Urinary bladder (tissue), 4 donors: ENCODE data around the gene TRIM23. TPM values are rescaled to one million over a fixed set of nuclear protein-coding genes. Genes with fewer than 3 reads are reported as not detected.

Experiments
- DNase-seq: peaks from one replicate; pipeline ENCODE4 v3.0.0-alpha.2; 2015; ENCODE audit errors: extremely low spot score
- H3K27ac ChIP-seq: one replicate; pipeline ENCODE4 v1.5.1; 2013; ENCODE audit warnings: low read depth, mild to moderate bottlenecking, moderate library complexity
- H3K36me3 ChIP-seq: one replicate; pipeline ENCODE4 v1.6.1; 2013; ENCODE audit warnings: mild to moderate bottlenecking, moderate library complexity; ENCODE audit not compliant: insufficient read depth
- H3K4me1 ChIP-seq: one replicate; pipeline ENCODE4 v1.6.1; 2013; ENCODE audit warnings: mild to moderate bottlenecking, moderate library complexity; ENCODE audit not compliant: insufficient read depth
- H3K4me3 ChIP-seq: one replicate; pipeline ENCODE4 v1.5.1; 2013; ENCODE audit warnings: low read depth, low read length
- WGBS: extraction: QIAGEN DNeasy Blood & Tissue Kit; methylation state at CpG from one replicate; pipeline ENCODE4 v1.1.7; 2013; 5-methylcytosine and 5-hydroxymethylcytosine counted together
- polyA plus RNA-seq: library from polyadenylated mRNA; stranded (reverse); fragments of 200-250 nt; gene quantifications from one replicate; pipeline ENCODE4 v1.2.3, GENCODE V29; 2013
- small RNA-seq: library from RNA; depleted of rRNA; stranded (forward); fragments of <200 nt; gene quantifications from one replicate; pipeline ENCODE3, GENCODE V24; 2014
- total RNA-seq: library from RNA; depleted of rRNA; stranded (reverse); fragments of >200 nt; gene quantifications from one replicate; pipeline ENCODE4 v1.2.3, GENCODE V29; 2014
- donor health status: healthy with polysubstance abuse.
- donor health status: healthy.

TRIM23 gene
- total and polyA plus RNA-seq, 2 donors = 10.8 to 43.7 TPM

DNA sequence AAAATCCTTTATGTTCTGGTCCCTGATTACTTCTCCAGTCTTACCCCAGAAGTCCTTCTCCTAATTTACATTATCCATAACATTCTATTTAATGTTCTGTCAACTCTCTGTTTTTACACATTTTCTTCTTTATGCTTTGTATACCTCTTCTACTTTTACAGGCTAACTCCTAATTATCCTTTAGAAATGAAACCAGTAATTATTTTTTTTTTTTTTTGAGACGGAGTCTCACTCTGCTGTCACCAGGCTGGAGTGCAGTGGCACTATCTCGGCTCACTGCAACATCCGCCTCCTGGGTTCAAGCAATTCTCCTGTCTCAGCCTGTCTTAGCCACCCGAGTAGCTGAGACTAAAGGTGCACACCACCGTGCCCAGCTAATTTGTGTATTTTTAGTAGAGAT lies 70.2 kb downstream of the TRIM23 start:
- WGBS = 87% methylated on average over 5 of the region's 5 CpGs
- no peak overlapping the region for H3K27ac ChIP-seq
- DNase-seq = no peak
- H3K36me3 ChIP-seq = no peaks in the 10 kb centered on the region
- H3K4me3 ChIP-seq = no peak overlapping the region
- H3K4me1 ChIP-seq = no peaks in the 10 kb centered on the region

DNA sequence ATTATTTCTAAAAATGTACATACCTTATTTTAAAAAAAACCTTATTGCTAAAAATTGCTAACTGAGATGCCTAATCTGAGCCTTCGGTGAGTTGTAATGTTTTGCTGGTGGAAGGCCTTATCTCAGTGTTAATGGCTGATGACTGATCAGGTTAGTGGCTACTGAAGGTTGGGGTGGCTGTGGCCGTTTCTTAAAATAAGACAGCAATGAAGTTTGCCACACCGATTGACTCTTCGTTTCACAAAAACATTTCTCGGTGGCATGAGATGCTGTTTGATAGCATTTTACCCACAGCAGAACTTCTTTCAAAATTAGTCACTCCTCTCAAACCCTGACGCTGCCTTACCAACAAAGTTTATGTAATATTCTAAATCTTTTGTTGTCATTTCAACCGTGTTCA lies 75.9 kb downstream of the TRIM23 start:
- WGBS = 91% methylated on average over 7 of the region's 7 CpGs
- H3K27ac ChIP-seq = no peak overlapping the region
- DNase-seq = no peak

DNA sequence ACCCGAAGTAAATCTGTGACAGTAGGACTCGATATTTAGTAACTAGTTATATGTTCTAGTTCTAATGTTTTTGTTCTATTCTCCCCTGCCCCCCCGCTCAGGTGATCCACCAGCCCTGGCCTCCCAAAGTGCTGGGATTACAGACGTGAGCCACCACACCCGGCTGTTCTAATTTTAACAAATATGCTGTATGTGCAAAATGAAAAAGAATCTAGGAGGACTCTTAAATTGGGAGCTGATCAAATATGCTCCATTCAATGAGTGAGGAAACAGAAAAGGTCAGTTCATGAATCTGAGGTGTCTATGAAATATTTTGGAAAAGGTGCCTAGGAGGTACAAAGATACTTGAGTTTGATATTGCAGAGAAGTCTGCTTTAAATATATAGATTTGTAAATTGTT lies 78.0 kb downstream of the TRIM23 start:
- H3K4me3 ChIP-seq = no peak overlapping the region
- no peak for DNase-seq
- WGBS = 90% methylated on average over 5 of the region's 5 CpGs
- no peak overlapping the region for H3K27ac ChIP-seq
- H3K4me1 ChIP-seq = no peaks in the 10 kb centered on the region
- H3K36me3 ChIP-seq = no peaks in the 10 kb centered on the region

More for the DNA sequence above, 75.9 kb downstream of the TRIM23 start:
- H3K4me1 ChIP-seq = no peaks in the 10 kb centered on the region
- no peaks in the 10 kb centered on the region for H3K36me3 ChIP-seq
- no peak overlapping the region for H3K4me3 ChIP-seq

DNA sequence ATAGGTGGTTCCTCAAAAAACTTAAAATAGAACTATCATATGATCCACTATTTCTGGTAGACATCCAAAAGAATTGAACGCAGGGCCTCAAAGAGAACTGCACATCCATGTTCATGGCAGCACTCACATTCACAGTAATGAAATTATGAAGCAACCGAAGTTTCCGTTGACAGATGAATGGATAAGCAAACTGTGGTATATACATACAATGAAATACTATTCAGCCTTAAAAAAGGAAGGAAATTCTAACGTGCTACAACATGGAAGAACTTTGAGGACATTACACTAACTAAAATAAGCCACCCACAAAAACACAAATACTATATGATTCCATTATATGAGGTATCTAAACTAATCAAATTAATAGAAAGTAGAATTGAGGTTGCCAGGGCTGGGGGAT lies 79.7 kb downstream of the TRIM23 start:
- 98% methylated on average over 4 of the region's 4 CpGs for WGBS
- DNase-seq = no peak
- Histone ChIP-seq H3K4me3 (no peak overlapping the region), H3K27ac (no peak overlapping the region), H3K36me3 (no peaks in the 10 kb centered on the region), H3K4me1 (no peaks in the 10 kb centered on the region)

DNA sequence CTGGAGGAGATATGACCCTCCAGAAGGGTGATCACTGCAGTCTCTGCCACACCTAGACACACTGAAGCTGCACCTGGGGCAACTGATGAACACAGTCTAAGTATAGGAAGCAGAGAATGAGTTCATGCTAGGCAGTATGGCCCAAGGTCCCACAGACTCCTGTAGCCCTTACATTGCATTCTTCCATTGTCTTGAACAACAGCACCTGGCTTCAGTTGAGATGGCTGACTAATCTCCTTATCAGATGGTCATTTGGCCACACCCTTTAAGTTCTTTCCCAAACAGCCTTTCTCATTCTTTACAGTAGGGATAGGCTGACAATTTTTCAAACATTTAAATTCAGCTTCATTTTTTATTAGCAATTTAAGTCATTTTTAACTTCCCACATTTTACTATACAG lies 84.3 kb downstream of the TRIM23 start:
- DNase-seq = no peak

More for the DNA sequence above, 84.3 kb downstream of the TRIM23 start:
- Histone ChIP-seq H3K4me3 (no peak overlapping the region), H3K36me3 (no peaks in the 10 kb centered on the region), H3K27ac (no peak overlapping the region), H3K4me1 (no peaks in the 10 kb centered on the region)

Small RNA genes within 50 kb of the gene (small RNA-seq; reads per million reads assigned to genes)
- gene RNU6-540P = not detected

Other genes with a start within 250 kb of the TRIM23 start
- gene ADAMTS6, start 142.4 kb downstream of the TRIM23 start, total RNA-seq = 23.1 TPM
- gene ADAMTS6, start 142.4 kb downstream of the TRIM23 start, polyA plus RNA-seq = 2.6 TPM
- gene CENPK, start 61.2 kb downstream of the TRIM23 start, total RNA-seq = 40.4 TPM
- gene CENPK, start 61.2 kb downstream of the TRIM23 start, polyA plus RNA-seq = 1.4 TPM
- gene PPWD1, start 61.0 kb downstream of the TRIM23 start, total RNA-seq = 127 TPM
- 17.3 TPM for gene PPWD1, start 61.0 kb downstream of the TRIM23 start, polyA plus RNA-seq
- 9.9 TPM for gene SHLD3, start 694 bp upstream of the TRIM23 start, total RNA-seq
- gene SHLD3, start 694 bp upstream of the TRIM23 start, polyA plus RNA-seq = 1.7 TPM
- gene TRAPPC13, start 694 bp upstream of the TRIM23 start, total RNA-seq = 50.0 TPM
- 15.9 TPM for gene TRAPPC13, start 694 bp upstream of the TRIM23 start, polyA plus RNA-seq
- 11.5 TPM for gene SGTB, start 97.8 kb upstream of the TRIM23 start, total RNA-seq
- 4.0 TPM for gene SGTB, start 97.8 kb upstream of the TRIM23 start, polyA plus RNA-seq
- gene NLN, start 97.9 kb upstream of the TRIM23 start, total RNA-seq = 16.0 TPM
- gene NLN, start 97.9 kb upstream of the TRIM23 start, polyA plus RNA-seq = 4.4 TPM